NCI-H82 treated with DMSO at 0.1 percent for 48 hours (cell line): ENCODE data around the gene TCAIM.

Experiments used
- DNase-seq: peaks from one replicate; lab custom pipeline; 2025; ENCODE audit not compliant: unreplicated experiment; lab: John Stamatoyannopoulos, UW

Gene TCAIM

DNA sequence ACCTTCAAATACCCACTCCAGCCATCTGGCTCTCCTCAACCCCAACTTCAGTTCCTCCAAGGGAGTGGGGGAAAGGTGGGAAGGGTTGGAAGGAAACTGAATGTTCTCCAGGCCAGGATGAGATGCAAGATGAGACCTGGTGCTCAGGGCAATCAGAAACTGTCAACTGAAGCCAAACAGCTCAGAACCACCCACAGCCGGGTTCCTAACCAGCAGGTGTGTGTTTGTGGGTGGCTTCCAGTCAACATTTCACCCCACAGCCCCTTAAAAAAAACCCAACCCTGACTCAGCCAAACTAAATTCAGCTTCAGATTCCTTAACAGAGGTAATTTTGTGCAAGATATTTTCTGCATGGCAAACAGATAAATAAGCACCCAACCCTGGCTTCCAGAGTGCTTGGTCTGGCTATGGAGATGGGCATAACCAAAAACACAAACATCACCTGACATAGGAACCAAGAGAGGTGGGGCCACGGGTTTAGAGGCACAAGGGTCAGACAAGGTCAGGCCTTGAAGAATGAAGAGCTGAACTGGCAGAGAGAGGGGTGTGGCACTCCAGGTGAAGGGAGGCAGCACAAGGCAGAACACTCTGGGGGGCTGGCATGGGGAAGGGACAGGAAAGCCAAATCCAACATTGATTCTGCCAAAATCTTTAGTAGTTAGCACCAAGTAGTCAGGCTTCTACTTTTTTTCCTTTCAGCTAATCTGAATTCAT, 104.2 kb downstream of the TCAIM start:
- no peak for DNase-seq

- no peak for DNase-seq
These were observed 105.9 kb downstream of the TCAIM start for GRCh38 chr3:44444437-44444836.

DNA sequence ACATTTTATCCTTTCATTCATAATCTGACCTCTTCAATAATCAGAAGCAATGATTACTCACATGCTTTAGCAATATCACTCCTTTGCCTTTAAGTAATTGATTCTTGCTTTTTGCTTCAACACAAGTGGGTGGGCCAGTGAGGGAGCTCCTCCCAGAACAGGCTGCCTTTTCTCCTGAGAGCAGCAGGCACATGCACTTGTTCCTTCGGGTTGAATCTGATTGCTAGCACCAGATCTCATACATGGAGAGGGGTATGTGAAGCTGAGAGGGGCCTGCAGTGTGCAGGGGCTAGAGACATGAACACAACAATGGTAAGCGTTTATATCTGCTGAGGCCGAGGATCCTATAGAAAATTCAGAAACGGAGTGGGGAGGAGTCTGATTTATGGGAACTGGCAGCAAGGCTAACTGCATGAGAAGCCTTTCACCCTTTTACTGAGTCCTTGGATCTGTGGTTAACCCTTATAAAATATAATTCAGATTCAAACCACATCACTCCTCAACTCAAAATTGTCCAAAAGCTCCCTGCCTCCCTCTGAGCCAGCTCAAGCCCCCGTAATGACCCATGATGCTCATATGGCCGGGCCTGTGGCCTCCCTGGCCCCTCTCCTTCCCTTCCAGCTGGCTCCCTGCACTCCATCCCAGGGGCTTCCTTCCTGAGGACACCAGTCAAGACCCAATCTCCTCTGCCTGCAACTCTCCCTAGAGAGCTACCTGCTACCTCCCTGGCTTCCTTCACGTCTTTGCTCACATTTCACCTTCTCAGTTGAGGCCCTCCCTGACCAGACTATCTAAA, 106.5 kb downstream of the TCAIM start:
- DNase-seq: no peak

- no peak for DNase-seq
These were observed 107.2 kb downstream of the TCAIM start for GRCh38 chr3:44445786-44446185.

DNA sequence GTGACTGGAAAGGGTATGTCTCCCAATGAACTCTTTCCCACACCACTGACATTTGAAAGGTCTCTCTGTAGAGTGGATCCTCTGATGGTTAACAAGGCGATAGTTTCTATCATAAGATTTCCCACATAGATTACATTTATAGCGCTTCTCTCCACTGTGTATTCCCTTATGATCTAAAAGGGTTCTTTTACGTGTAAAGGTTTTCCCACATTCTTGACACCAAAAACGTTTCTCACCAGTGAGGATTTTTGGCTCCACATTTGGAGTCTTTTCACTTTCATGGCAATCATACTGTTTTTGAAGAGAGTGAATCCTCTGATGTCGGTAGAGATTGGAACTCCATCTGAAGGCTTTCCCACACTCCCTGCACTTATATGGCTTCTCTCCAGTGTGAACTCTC, 108.4 kb downstream of the TCAIM start:
- DNase-seq: no peak

DNA sequence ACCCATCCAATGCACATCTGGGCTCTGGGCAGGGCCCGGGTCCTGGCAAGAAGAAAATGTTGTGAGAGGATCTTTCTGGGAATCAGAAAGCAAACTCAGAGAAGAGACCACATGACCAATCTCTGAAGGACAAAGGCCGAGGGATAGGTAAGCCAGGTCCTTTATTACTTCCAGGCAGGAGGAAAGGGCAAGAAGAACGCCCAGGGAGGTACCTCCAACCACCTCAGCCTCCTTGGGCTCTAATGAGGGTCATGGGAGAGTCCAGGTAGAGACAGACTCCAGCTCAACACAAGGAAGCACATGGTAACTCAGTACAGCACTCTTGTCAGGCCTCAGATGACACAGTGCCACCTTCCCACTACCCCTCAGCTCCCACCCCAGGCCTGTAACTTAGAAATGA, 112.9 kb downstream of the TCAIM start:
- DNase-seq: no peak

DNA sequence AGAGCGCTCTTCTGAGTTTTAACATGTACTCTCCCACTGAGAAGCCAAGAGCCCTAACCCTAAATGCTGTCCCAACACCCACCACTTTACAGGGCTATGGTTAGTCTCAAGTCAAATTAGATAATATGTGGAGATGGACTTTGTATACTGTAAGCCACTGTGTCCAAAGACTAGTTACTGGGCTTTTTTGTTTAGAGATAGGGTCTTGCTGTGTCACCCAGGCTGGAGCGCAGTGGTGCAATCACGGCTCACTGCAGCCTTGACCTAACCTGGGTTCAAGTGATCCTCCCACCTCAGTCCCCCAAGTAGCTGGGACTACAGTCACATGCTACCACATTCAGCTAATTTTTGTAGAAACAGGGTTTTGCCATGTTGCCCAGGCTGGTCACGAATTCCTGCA, 115.7 kb downstream of the TCAIM start:
- no peak for DNase-seq

GRCh38 chr3:44455318-44455717, 116.8 kb downstream of the TCAIM start:
- DNase-seq: no peak
